ENCODE measurements around the gene CPT1B. TPM values are rescaled to one million over a fixed set of nuclear protein-coding genes. Genes with fewer than 3 reads are reported as not detected.

Gene CPT1B
- total RNA-seq = 1.1 and 1.5 TPM in 2 replicates

DNA sequence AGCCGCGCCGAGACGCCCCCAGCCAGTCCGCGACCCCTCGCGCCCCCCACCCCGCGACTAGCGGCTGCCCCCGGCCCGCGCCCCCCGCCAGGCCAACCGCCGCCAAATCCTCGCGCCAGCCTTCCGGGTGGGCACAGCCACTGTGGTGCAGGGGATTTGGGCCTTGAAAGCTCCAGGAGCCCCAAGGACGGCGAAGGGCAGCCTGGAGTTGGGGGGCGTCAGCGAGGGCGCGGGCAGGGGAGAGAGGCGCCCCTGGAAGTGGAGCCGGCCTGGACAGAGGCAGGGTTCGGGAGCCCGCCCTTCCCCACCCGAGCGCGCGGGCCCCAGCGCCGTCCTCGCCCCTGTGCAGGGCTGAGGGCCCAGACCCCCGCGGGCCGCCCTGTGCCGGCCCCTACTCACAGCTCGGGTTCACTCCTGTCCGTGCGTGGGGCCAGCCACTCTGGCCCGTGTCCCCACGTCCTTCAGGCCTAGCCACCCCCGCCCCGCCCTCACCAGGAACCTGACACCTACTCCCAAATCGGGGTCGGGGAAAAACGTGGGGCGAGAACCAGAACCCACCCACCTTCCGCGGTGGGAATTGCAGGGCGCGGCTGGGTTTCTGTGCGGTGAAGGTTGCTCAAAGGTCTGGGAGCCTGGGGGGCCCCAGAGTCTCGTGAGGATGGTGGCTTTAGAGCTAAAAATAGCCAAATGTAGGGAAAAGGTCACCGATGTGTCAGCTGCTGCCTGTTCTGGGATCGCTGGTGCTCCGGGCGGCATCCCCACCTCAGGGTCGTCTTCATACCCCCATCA, at the start of gene CPT1B:
Gene CPT1B (minus strand): TSS at position 441 of the 789 bp plus-strand sequence. CDS start 512 bp downstream, outside the sequence.

DNA sequence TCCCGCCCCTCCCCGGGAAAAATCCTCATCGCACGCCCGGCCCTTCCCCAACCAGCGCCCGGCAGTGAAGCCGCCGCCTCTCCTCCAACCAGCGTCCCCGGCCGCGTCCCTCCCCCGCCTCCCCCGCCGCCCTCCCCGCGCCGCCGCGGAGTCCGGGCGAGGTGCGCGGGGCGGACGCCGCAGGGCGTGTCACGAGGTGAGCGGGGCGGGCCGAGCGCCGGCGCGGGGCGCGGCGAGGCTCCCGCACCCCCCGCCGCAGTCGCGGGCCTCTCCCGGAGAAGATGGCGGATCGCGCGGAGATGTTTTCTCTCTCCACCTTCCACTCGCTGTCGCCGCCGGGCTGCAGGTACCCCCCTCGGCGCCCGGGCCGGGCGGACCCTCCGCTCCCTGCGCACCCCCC, 22.3 kb upstream of the CPT1B start, which contains the start of gene MAPK8IP2:
Gene MAPK8IP2 (plus strand): TSS at position 256 of the 400 bp plus-strand sequence. CDS start 26 bp downstream, at position 282.

DNA sequence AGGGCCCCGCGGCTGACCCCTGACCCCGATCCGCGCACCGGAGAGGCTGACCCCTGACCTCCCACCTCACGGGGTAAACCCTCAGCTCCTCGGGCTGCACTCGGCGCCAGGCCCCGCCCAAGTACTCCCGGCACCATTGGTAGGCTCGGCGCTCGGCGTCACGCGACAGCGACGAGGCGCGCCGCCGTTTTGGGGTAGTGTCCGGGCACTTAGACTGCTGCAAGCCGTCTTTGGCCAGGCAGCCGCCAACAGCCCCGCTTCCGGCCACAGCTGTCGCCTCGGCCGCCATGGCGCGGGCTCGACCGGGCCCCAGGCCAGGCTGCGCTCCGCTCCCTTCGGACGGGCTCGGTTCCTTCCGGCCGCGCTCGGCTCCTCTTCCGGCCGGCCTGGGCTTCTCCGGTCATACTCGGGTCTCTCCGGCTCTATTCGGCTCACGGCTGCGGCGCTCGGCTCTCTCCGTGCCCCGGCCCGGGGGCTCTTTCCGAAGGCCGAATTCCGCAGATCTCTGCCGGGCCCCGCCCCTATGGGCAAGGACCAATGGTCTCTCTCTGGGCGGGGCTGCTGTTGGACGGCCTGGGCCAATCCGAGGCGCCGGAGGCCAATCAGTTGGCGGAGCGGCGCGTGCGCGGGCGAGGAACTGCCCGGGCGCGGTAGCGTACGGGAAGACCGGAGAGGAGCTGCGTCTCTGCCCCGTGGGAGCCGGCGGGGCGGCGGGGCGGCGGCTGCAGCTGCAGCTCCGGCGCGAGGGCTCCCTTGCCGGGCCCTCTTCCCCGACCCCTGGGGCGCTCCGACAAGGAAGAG, 4.5 kb upstream of the CPT1B start, which contains the start of gene CHKB:
Gene CHKB (minus strand): TSS at position 357 of the 801 bp plus-strand sequence. CDS start 68 bp downstream, at position 289.

GRCh38 chr22:50562523-50563412, 15.5 kb downstream of the CPT1B start, which contains the start of gene SYCE3:
Gene SYCE3 (minus strand): TSS chr22:50562919. CDS start chr22:50556405, 6,514 bp downstream.

GRCh38 chr22:50545522-50546325, 32.5 kb downstream of the CPT1B start, which contains the start of gene KLHDC7B:
Gene KLHDC7B (plus strand): TSS chr22:50545899. CDS start chr22:50546244, 345 bp downstream.

GRCh38 chr22:50529897-50530579, 48.2 kb downstream of the CPT1B start, which contains the start of gene TYMP:
Gene TYMP (minus strand): TSS chr22:50530012. CDS start chr22:50529709, 303 bp downstream.

GRCh38 chr22:50525104-50525857, 52.9 kb downstream of the CPT1B start, which contains the start of gene SCO2:
Gene SCO2 (minus strand): TSS chr22:50525598. CDS start chr22:50524411, 1,187 bp downstream.

Other genes starting within 250 kb of the CPT1B start
- 45.2 and 49.7 TPM in 2 replicates for gene PPP6R2, start 235.1 kb downstream of the CPT1B start, total RNA-seq
- 62.7 and 82.7 TPM in 2 replicates for gene SBF1, start 103.4 kb downstream of the CPT1B start, total RNA-seq
- 1.4 and 1.6 TPM in 2 replicates for gene ADM2, start 96.9 kb downstream of the CPT1B start, total RNA-seq
- gene MIOX, start 91.6 kb downstream of the CPT1B start, total RNA-seq = not detected in 2 replicates
- gene LMF2, start 70.7 kb downstream of the CPT1B start, total RNA-seq = 46.5 and 55.9 TPM in 2 replicates
- 38.6 and 55.7 TPM in 2 replicates for gene NCAPH2, start 70.2 kb downstream of the CPT1B start, total RNA-seq
- gene SCO2, start 52.8 kb downstream of the CPT1B start, total RNA-seq = 1.8 TPM in 1 of 2 replicates, not detected in the other
- gene TYMP, start 48.4 kb downstream of the CPT1B start, total RNA-seq = 41.4 and 51.3 TPM in 2 replicates
- gene KLHDC7B, start 32.5 kb downstream of the CPT1B start, total RNA-seq = not detected in 2 replicates
- 1.1 TPM in 1 of 2 replicates, not detected in the other for gene SYCE3, start 15.5 kb downstream of the CPT1B start, total RNA-seq
- gene CHKB, start 4.4 kb upstream of the CPT1B start, total RNA-seq = 27.2 and 42.6 TPM in 2 replicates
- 0.35 and 0.65 TPM in 2 replicates for gene MAPK8IP2, start 22.4 kb upstream of the CPT1B start, total RNA-seq
- gene ARSA, start 49.7 kb upstream of the CPT1B start, total RNA-seq = 39.0 and 44.2 TPM in 2 replicates
- 1.8 and 3.1 TPM in 2 replicates for gene SHANK3, start 94.4 kb upstream of the CPT1B start, total RNA-seq
- not detected in 2 replicates for gene ACR, start 159.8 kb upstream of the CPT1B start, total RNA-seq
- 7.3 and 12.6 TPM in 2 replicates for gene RABL2B, start 205.2 kb upstream of the CPT1B start, total RNA-seq

Measured in airway epithelial cell (primary cell).